ENCODE results near the gene SH2D7.

Gene SH2D7

DNA sequence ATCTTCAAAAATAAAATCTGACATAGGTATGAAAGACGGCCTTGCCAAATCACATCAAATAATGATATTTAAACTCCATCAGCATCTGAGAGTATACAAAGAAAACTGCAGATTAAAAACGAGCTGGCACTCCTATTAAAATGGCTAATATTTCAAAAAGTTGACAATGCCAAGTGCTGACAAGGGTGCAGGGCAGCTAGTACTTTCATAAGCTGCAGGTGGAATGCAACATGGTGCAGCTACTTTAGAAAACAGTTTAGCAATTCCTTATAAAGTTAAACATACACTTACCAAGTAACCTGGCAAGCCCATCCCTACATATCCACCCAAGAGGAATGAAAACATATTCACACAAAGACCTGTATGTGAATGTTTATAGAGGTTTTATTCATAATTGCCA lies 37.8 kb upstream of the SH2D7 start:
- no peak overlapping the region for H3K4me3 ChIP-seq (ENCODE audit: low read depth, low read length)

DNA sequence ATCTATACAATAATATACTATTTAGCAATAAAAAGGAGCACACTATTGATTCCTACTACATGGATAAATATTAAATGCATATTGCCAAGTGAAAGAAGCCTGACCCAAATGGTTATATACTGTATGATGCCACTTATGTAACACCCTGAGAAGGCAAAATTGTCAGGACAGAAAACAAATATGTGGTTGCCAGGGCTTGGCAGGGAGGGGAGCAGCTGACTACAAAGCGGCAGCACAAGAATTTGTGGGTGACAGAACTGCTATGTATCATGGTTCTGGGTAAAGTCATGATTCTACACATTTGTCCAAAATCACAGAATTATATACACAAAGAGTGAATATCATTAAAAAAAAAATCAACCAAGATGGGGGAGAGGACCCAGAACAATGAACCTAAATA lies 37.4 kb upstream of the SH2D7 start:
- H3K4me3 ChIP-seq (ENCODE audit: low read depth, low read length): no peak overlapping the region
- DNase-seq (ENCODE audit: low read depth): no peak
- TF ChIP-seq, protein P1, sequence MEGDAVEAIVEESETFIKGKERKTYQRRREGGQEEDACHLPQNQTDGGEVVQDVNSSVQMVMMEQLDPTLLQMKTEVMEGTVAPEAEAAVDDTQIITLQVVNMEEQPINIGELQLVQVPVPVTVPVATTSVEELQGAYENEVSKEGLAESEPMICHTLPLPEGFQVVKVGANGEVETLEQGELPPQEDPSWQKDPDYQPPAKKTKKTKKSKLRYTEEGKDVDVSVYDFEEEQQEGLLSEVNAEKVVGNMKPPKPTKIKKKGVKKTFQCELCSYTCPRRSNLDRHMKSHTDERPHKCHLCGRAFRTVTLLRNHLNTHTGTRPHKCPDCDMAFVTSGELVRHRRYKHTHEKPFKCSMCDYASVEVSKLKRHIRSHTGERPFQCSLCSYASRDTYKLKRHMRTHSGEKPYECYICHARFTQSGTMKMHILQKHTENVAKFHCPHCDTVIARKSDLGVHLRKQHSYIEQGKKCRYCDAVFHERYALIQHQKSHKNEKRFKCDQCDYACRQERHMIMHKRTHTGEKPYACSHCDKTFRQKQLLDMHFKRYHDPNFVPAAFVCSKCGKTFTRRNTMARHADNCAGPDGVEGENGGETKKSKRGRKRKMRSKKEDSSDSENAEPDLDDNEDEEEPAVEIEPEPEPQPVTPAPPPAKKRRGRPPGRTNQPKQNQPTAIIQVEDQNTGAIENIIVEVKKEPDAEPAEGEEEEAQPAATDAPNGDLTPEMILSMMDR (conservative IDR thresholded peaks at IDR 0.05; ENCODE audit: low read depth, low read length): no peak

More for the DNA sequence above, 37.8 kb upstream of the SH2D7 start:
- no peak for DNase-seq (ENCODE audit: low read depth)
- TF ChIP-seq, protein P1 (conservative IDR thresholded peaks at IDR 0.05; ENCODE audit: low read depth, low read length): no peak

DNA sequence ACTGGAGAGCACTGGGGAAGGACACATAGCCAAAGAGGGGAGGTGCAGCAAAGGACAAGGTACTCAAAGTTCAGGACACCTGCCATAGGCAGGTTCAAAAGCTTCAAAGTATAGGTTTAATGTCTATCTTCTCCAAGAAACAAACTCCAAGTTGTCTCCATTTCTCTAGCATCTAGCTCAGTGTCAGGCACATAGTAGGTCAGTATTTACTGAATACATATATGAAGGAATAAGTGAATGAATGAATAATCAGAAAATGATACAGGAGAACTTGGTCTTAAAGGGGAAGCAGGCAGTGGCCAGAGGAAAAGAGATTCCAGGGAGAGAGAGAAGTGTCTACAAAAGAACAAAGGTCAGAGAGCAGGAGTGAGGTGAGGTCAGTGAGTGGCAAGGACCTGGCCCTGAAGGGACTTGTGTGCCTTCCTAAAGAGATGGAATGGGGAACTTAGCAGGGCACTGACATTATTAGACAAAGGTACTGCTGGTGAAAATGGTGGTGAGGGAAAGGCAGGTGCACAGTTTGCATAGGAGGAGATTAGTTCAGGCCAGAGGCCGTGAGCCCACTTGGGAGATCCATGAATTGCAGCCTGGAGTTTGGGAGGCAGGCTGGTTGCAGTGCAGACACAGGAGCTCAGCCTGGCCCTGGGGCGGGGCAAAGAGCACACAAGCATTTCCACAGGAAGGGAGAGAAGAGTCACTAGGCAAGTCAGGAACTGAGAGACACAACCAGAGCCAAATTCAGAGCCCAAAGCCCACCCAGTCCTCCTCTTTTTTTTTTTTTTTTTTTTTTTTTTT lies 36.2 kb upstream of the SH2D7 start:
- H3K4me3 ChIP-seq (ENCODE audit: low read depth, low read length): no peak overlapping the region
- TF ChIP-seq, protein P1 (conservative IDR thresholded peaks at IDR 0.05; ENCODE audit: low read depth, low read length): no peak
- no peak for DNase-seq (ENCODE audit: low read depth)

- no peak overlapping the region for H3K4me3 ChIP-seq (ENCODE audit: low read depth, low read length)
- TF ChIP-seq, protein P1 (conservative IDR thresholded peaks at IDR 0.05; ENCODE audit: low read depth, low read length): no peak
- DNase-seq (ENCODE audit: low read depth): peak; percentile 56
Observed at GRCh38 chr15:78056714-78057269, 35.6 kb upstream of the SH2D7 start.

- no peak for DNase-seq (ENCODE audit: low read depth)
- H3K4me3 ChIP-seq (ENCODE audit: low read depth, low read length): no peak overlapping the region
- TF ChIP-seq, protein P1 (conservative IDR thresholded peaks at IDR 0.05; ENCODE audit: low read depth, low read length): no peak
Observed at GRCh38 chr15:78057803-78058202, 34.6 kb upstream of the SH2D7 start.

DNA sequence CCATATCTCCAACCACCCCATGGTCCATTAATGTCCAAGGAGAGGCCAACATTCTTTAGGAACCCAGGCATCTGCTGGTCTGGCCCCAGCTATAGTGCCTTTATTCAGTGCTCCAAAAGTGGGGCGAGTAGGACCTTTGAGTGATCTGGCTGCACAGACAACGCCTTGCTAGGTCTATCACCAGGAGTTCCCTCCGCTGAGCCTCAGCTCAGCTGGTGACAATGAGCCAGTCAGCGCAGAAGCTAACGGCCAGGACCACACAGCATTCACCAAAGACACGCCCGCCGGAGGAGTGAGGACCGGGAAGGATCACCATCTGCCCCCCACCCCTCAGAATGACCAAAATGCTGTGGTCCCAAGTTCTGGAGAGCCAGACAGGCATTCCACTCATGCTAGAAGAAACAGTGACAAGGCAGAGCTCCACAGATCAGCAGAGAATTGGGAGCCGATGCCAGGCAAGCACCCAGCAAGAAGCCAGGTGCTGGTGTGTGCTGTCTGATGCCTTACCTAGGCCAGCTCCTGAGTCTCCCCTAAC lies 33.9 kb upstream of the SH2D7 start:
- no peak for DNase-seq (ENCODE audit: low read depth)
- H3K4me3 ChIP-seq (ENCODE audit: low read depth, low read length): no peak overlapping the region
- TF ChIP-seq, protein P1 (conservative IDR thresholded peaks at IDR 0.05; ENCODE audit: low read depth, low read length): no peak

Data from choroid plexus epithelial cell (primary cell).